ENCODE measurements around the gene KCNA10.

The KCNA10 gene

DNA sequence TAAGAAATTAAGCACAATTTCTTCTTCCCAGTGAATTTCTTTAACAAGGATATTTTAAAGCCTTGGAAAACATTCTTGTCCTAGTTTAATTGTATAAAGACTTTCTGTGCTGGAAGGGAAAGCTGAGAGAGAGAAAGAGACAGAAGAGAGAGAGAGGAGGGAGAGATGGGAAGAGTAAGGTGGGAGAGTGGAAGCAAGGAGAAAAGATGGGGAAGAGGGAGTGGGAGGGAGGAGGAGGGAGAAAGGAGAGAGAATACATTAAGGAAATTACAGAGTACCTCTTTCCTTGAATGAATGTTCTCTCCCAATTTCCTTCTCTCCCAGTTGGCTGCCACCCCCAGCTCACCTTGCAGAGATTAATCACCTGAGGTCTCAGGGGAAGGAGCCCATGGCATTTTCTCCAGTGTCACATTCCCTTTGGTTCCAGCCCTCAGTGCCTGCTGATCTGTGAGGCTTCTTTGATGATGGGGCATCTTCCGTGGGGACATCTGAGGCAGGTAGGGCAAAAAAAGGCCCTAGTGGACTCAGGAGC lies 32.4 kb upstream of the KCNA10 start:
- Histone ChIP-seq H3K4me3 (ENCODE audit: low read depth in 1 of 2, low read length in 2 of 2) (no peak overlapping the region), H3K27ac (ENCODE audit: low read depth, low read length) (no peak overlapping the region), H3K27me3 (ENCODE audit: control insufficient read depth in 1 of 2, insufficient read depth in 2 of 2, low read length in 2 of 2) (peaks cover 16 to 27% of the 10 kb centered on the region in 2 donors), H3K36me3 (ENCODE audit: control insufficient read depth in 1 of 2, insufficient read depth in 2 of 2, low read length in 2 of 2) (no peaks in the 10 kb centered on the region), H3K4me1 (ENCODE audit: control insufficient read depth in 1 of 2, insufficient read depth in 2 of 2, low read length in 2 of 2) (peaks cover 0 to 4% of the 10 kb centered on the region in 2 donors), H3K9me3 (ENCODE audit: control insufficient read depth in 1 of 2, low read length in 2 of 2) (no peaks in the 10 kb centered on the region), H3K9ac (ENCODE audit: low read depth in 1 of 2, low read length in 2 of 2) (no peak overlapping the region)

DNA sequence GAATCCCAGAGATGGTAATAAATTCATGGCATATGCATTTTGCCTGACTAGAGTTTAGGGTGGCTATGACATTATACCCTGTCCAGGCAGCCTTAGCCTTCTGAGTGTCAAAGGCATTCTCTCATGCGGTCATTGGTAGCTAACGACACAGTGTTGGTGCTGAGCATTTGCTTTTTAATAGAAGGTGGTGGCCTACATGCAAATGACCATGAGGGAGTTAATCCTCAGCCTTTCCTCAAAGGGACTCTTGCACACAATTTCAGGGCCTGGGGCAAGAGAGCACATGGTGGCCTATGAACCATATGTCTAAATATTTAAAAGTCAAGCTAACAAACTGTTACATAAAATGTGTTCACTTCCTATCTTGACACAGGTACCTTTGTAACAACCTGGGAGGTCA lies 30.9 kb upstream of the KCNA10 start:
- Histone ChIP-seq H3K4me1 (ENCODE audit: control insufficient read depth in 1 of 2, insufficient read depth in 2 of 2, low read length in 2 of 2) (no peaks in the 10 kb centered on the region), H3K36me3 (ENCODE audit: control insufficient read depth in 1 of 2, insufficient read depth in 2 of 2, low read length in 2 of 2) (no peaks in the 10 kb centered on the region), H3K27ac (ENCODE audit: low read depth, low read length) (no peak overlapping the region), H3K4me3 (ENCODE audit: low read depth in 1 of 2, low read length in 2 of 2) (no peak overlapping the region), H3K27me3 (ENCODE audit: control insufficient read depth in 1 of 2, insufficient read depth in 2 of 2, low read length in 2 of 2) (peaks cover 4 to 15% of the 10 kb centered on the region in 2 donors), H3K9ac (ENCODE audit: low read depth in 1 of 2, low read length in 2 of 2) (no peak overlapping the region), H3K9me3 (ENCODE audit: control insufficient read depth in 1 of 2, low read length in 2 of 2) (no peaks in the 10 kb centered on the region)

DNA sequence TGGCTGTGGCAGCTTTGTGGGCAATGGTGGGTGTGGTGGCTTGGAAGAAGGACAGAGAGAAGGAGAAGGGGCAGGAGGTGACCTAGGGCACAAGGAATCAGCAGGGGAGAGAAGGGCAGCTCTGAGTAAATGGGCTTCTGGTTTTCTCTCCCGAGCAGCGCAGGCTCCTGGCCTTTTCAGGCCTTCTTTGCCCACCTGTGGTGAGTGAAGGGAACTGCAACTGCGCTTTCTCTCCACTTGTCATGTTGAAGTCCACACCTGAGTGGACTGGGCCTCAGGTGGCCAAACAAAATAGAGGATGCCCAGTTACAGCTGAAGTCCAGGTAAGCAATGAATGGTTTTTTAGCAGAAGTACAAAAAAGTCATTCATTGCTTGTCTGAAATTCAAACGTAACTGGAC lies 29.4 kb upstream of the KCNA10 start:
- Histone ChIP-seq H3K4me3 (ENCODE audit: low read depth in 1 of 2, low read length in 2 of 2) (no peak overlapping the region), H3K9me3 (ENCODE audit: control insufficient read depth in 1 of 2, low read length in 2 of 2) (no peaks in the 10 kb centered on the region), H3K36me3 (ENCODE audit: control insufficient read depth in 1 of 2, insufficient read depth in 2 of 2, low read length in 2 of 2) (no peaks in the 10 kb centered on the region), H3K4me1 (ENCODE audit: control insufficient read depth in 1 of 2, insufficient read depth in 2 of 2, low read length in 2 of 2) (no peaks in the 10 kb centered on the region), H3K27ac (ENCODE audit: low read depth, low read length) (no peak overlapping the region), H3K9ac (ENCODE audit: low read depth in 1 of 2, low read length in 2 of 2) (no peak overlapping the region), H3K27me3 (ENCODE audit: control insufficient read depth in 1 of 2, insufficient read depth in 2 of 2, low read length in 2 of 2) (peaks cover 3 to 14% of the 10 kb centered on the region in 2 donors)

DNA sequence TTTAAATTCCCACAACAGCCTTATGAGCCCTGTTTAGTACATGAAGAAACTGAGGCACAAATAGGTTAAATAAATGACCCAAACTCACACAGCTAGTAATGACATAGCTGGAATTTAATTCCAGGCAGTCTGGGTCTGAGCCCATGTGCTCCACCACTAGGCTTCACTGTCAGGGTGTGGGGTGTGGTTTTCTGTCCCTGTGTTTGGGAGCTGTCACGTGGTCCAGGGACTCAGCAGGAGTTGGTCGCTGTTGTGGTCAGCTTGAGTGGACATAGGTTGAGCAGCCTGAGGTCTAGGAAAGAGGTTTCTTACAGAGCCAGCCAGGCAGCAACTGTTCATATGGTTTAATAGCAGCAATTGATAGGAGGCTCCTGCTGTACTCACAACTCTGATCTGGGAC lies 28.0 kb upstream of the KCNA10 start:
- Histone ChIP-seq H3K4me1 (ENCODE audit: control insufficient read depth in 1 of 2, insufficient read depth in 2 of 2, low read length in 2 of 2) (no peaks in the 10 kb centered on the region), H3K4me3 (ENCODE audit: low read depth in 1 of 2, low read length in 2 of 2) (no peak overlapping the region), H3K36me3 (ENCODE audit: control insufficient read depth in 1 of 2, insufficient read depth in 2 of 2, low read length in 2 of 2) (no peaks in the 10 kb centered on the region), H3K9me3 (ENCODE audit: control insufficient read depth in 1 of 2, low read length in 2 of 2) (no peaks in the 10 kb centered on the region), H3K27me3 (ENCODE audit: control insufficient read depth in 1 of 2, insufficient read depth in 2 of 2, low read length in 2 of 2) (peaks cover 0 to 6% of the 10 kb centered on the region in 2 donors), H3K9ac (ENCODE audit: low read depth in 1 of 2, low read length in 2 of 2) (no peak overlapping the region), H3K27ac (ENCODE audit: low read depth, low read length) (no peak overlapping the region)

DNA sequence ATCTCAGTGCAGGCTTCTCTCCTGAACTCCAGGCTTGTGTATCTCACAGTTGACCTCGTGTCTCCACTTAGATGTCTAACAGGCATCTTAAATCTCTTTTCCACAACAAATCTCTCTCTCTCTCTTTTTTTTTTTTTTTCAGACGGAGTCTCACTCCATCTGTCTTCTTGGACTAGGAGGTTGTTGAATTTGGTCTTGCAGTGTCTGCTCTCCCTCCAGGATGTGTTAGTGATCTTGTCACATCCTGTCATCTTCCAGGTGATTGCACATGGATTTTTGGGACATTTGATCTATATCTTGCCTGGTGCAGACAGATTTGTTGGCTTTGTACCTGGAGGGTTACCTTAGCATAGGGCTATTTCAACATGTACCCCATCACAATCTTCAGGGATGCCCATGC lies 26.5 kb upstream of the KCNA10 start:
- Histone ChIP-seq H3K9ac (ENCODE audit: low read depth in 1 of 2, low read length in 2 of 2) (no peak overlapping the region), H3K4me3 (ENCODE audit: low read depth in 1 of 2, low read length in 2 of 2) (no peak overlapping the region), H3K36me3 (ENCODE audit: control insufficient read depth in 1 of 2, insufficient read depth in 2 of 2, low read length in 2 of 2) (no peaks in the 10 kb centered on the region), H3K27me3 (ENCODE audit: control insufficient read depth in 1 of 2, insufficient read depth in 2 of 2, low read length in 2 of 2) (peaks cover 0 to 1% of the 10 kb centered on the region in 2 donors), H3K27ac (ENCODE audit: low read depth, low read length) (no peak overlapping the region), H3K4me1 (ENCODE audit: control insufficient read depth in 1 of 2, insufficient read depth in 2 of 2, low read length in 2 of 2) (no peaks in the 10 kb centered on the region), H3K9me3 (ENCODE audit: control insufficient read depth in 1 of 2, low read length in 2 of 2) (no peaks in the 10 kb centered on the region)

DNA sequence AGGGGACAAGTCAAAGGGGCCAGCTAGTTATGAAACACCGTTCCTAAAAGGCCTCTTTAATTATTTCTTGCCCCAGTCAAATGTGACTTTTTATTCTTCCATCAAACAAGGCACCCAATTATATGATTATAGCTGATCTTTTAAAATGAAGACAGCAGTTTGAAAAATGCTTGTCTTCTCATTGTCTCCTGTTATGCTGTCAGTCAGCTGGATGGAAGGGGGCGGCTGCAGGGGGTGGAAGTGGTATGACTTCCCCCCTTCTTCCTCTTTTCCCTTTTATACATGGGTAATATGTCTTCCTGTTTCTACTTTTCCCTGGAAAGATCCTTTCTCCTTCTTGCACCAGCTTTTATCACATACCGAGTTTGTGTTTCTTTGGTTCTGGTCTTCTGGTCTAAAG lies 25.8 kb upstream of the KCNA10 start:
- H3K27ac ChIP-seq (ENCODE audit: low read depth, low read length) = no peak overlapping the region
- H3K9me3 ChIP-seq (ENCODE audit: control insufficient read depth in 1 of 2, low read length in 2 of 2) = no peaks in the 10 kb centered on the region
- H3K4me1 ChIP-seq (ENCODE audit: control insufficient read depth in 1 of 2, insufficient read depth in 2 of 2, low read length in 2 of 2) = no peaks in the 10 kb centered on the region
- H3K27me3 ChIP-seq (ENCODE audit: control insufficient read depth in 1 of 2, insufficient read depth in 2 of 2, low read length in 2 of 2) = no peaks in the 10 kb centered on the region
- H3K9ac ChIP-seq (ENCODE audit: low read depth in 1 of 2, low read length in 2 of 2) = no peak overlapping the region
- no peak overlapping the region for H3K4me3 ChIP-seq (ENCODE audit: low read depth in 1 of 2, low read length in 2 of 2)
- no peaks in the 10 kb centered on the region for H3K36me3 ChIP-seq (ENCODE audit: control insufficient read depth in 1 of 2, insufficient read depth in 2 of 2, low read length in 2 of 2)

DNA sequence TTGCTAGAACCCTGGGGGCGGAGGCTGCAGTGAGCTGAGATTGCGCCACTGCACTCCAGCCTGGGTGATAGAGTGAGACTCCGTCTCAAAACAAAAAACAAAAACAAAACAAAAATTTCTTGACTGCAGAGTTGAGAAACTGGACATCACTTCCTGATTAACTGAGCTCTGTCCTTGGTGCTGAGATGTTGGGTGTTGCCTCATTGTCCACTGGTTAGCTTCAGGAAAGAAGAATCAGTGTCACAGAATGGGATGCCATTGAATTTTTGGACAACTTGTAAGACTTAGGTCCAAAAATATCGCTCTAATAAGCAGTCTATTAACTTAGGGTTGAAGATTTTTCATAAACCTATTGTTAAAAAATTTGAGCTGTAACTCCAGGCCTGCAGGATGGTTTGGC lies 23.8 kb upstream of the KCNA10 start:
- Histone ChIP-seq H3K4me3 (ENCODE audit: low read depth in 1 of 2, low read length in 2 of 2) (no peak overlapping the region), H3K27me3 (ENCODE audit: control insufficient read depth in 1 of 2, insufficient read depth in 2 of 2, low read length in 2 of 2) (no peaks in the 10 kb centered on the region), H3K27ac (ENCODE audit: low read depth, low read length) (no peak overlapping the region), H3K9ac (ENCODE audit: low read depth in 1 of 2, low read length in 2 of 2) (no peak overlapping the region), H3K36me3 (ENCODE audit: control insufficient read depth in 1 of 2, insufficient read depth in 2 of 2, low read length in 2 of 2) (no peaks in the 10 kb centered on the region), H3K4me1 (ENCODE audit: control insufficient read depth in 1 of 2, insufficient read depth in 2 of 2, low read length in 2 of 2) (no peaks in the 10 kb centered on the region), H3K9me3 (ENCODE audit: control insufficient read depth in 1 of 2, low read length in 2 of 2) (no peaks in the 10 kb centered on the region)

DNA sequence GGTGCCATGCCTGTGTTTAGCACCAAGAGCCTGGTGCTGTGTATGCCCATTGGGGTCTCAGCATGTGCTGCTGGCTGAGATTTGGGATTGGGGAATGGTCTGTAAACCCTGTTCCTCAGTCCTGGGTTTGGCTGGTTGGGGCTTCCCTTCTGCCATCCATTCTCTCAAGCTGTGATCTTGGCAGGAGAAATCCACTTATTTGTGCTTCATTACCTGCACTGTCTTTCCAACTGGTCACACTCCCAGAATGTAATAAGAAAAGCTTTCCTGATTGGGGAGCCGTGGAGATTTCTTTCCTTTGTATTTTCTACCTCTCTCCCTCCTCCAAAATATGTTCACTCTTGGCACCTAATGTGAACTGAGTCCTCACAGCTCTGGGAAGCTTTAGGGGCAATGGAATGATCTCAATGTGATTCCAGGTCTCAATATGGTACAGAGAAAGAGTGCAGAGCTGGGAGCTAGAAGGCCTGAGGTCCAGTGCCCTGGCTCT lies 23.0 kb upstream of the KCNA10 start:
- Histone ChIP-seq H3K9ac (ENCODE audit: low read depth in 1 of 2, low read length in 2 of 2) (no peak overlapping the region), H3K9me3 (ENCODE audit: control insufficient read depth in 1 of 2, low read length in 2 of 2) (no peaks in the 10 kb centered on the region), H3K27ac (ENCODE audit: low read depth, low read length) (no peak overlapping the region), H3K27me3 (ENCODE audit: control insufficient read depth in 1 of 2, insufficient read depth in 2 of 2, low read length in 2 of 2) (no peaks in the 10 kb centered on the region), H3K4me1 (ENCODE audit: control insufficient read depth in 1 of 2, insufficient read depth in 2 of 2, low read length in 2 of 2) (no peaks in the 10 kb centered on the region), H3K36me3 (ENCODE audit: control insufficient read depth in 1 of 2, insufficient read depth in 2 of 2, low read length in 2 of 2) (no peaks in the 10 kb centered on the region), H3K4me3 (ENCODE audit: low read depth in 1 of 2, low read length in 2 of 2) (no peak overlapping the region)

DNA sequence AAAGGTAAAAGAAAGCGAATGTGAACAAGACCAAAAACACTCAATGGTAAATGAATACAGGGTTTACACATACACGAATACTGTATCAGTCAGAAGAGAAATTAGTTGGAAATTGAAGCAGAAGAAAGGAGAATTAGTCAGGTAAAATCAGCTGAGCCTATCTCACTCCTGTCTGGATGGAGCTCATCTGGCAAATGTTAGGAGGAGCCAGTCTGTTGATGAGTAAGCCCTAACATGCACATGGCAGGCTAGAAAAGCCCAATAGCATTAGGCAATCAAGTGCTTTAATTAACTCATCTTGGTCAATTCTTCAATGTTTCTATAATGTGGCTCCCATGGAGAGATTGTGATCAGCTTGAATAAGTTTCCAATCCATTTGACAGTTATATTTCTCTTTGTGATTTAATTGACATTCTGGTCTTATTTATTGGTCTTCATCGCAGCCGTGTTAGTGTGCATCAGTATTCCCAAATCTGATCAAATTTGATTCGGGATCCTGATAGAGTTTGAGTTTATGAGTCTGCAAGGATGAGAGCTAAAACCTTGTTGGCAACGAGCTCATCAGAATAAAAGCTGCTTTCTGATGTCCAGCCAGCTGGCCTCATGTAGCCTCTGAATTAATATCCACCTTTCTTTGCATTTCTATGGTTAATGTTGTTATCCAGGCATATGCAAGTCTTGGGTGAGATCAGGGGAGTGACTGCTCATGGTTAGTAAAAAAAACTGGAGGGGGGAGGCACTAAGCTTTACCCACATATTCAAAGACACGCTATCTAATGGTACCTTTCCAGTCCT lies 22.1 kb upstream of the KCNA10 start:
- no peak overlapping the region for H3K4me3 ChIP-seq (ENCODE audit: low read depth in 1 of 2, low read length in 2 of 2)
- H3K9ac ChIP-seq (ENCODE audit: low read depth in 1 of 2, low read length in 2 of 2) = no peak overlapping the region
- H3K27me3 ChIP-seq (ENCODE audit: control insufficient read depth in 1 of 2, insufficient read depth in 2 of 2, low read length in 2 of 2) = no peaks in the 10 kb centered on the region
- H3K4me1 ChIP-seq (ENCODE audit: control insufficient read depth in 1 of 2, insufficient read depth in 2 of 2, low read length in 2 of 2) = no peaks in the 10 kb centered on the region
- H3K36me3 ChIP-seq (ENCODE audit: control insufficient read depth in 1 of 2, insufficient read depth in 2 of 2, low read length in 2 of 2) = no peaks in the 10 kb centered on the region
- no peak overlapping the region for H3K27ac ChIP-seq (ENCODE audit: low read depth, low read length)
- no peaks in the 10 kb centered on the region for H3K9me3 ChIP-seq (ENCODE audit: control insufficient read depth in 1 of 2, low read length in 2 of 2)

DNA sequence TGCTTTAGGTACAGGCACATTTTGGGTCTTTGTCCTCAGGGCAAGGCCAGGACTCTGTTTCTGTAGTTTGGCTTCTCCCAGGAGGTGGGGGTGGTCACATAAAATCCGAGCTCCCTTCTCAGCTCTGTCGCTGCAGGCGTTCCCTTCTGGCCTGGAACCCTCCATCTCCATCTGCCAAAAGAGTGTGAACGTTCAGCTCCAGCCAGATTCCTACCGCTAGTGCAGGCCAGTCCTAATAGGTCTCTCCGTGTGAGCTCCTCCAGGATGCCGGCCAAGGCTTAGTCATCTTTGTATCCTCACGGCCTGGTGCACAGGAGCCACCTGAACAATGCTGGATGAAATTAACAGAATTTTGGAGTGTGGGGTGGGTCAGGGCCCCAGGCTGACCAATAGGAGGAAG lies 19.9 kb upstream of the KCNA10 start:
- Histone ChIP-seq H3K4me3 (ENCODE audit: low read depth in 1 of 2, low read length in 2 of 2) (no peak overlapping the region), H3K27ac (ENCODE audit: low read depth, low read length) (no peak overlapping the region), H3K9me3 (ENCODE audit: control insufficient read depth in 1 of 2, low read length in 2 of 2) (no peaks in the 10 kb centered on the region), H3K36me3 (ENCODE audit: control insufficient read depth in 1 of 2, insufficient read depth in 2 of 2, low read length in 2 of 2) (no peaks in the 10 kb centered on the region), H3K27me3 (ENCODE audit: control insufficient read depth in 1 of 2, insufficient read depth in 2 of 2, low read length in 2 of 2) (no peaks in the 10 kb centered on the region), H3K4me1 (ENCODE audit: control insufficient read depth in 1 of 2, insufficient read depth in 2 of 2, low read length in 2 of 2) (no peaks in the 10 kb centered on the region), H3K9ac (ENCODE audit: low read depth in 1 of 2, low read length in 2 of 2) (no peak overlapping the region)
